Kidney glomerular epithelial cell (primary cell): ENCODE results near the gene MPP1.

Experiments used
- DNase-seq: peaks from one replicate; lab custom pipeline; 2025; lab: John Stamatoyannopoulos, UW

Gene MPP1

DNA sequence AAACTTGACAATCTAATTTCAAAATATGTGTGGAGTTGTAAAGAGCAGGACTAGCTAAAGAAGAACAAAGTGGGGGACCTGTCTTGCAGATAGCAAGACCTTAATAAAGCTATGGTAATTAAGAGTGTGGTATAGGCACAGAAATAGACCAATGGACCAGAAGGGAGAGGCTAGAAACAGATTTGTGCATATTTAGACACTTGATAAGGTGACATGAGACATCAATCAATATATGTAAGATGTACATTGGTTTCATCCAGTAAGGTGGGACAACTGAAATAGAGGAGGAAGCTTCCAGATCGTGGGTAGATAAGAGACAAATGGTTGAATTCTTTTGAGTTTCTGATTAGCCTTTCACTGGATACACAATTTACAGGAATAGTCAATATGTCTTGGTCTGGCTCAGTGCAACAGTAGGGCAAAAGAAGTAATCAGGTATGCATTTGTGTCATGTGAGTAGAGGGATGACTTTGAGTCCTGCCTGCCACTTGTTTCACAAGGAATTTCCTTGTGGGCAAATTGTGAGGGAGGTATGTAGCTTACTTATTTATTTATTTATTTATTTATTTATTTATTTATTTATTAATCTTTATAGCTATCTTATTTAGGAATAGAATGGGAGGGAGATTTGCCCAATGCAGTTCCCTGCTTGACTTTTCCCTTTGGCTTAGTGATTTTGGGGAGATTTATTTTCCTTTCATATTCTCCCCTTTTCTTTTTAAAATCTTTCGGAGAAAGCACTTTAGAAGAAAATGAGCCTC, 7.2 kb upstream of the MPP1 start:
- DNase-seq = no peak

DNA sequence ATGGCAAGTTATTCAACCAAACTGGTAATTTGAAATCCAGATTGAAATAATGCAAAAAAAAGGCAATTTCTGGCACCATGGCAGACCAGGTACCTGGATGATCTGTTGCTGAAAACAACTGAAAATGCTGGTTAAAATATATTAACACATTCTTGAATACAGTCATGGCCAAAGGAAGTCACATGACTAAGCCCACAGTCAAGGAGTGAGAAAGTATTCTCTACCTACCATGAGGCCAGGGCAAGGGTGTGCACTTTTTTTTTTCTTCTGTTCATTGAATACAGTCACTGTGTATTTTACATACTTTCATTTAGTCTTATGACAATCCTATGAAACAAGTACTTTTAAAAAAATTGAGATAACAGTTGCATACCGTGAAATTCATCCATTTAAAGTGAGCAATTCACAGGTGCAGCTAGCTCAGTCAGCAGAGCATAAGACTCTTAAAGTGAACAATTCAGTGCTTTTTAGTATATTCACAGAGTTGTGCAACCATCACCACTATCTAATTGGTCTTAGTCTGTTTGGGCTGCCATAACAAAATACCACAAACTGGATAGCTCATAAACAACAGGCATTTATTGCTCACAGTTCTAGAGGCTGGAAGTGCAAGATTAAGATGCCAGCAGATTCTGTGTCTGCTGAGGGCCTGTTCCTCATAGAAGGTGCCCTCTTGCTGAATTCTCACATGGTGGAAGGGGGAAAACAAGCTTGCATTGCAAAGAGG, 4.8 kb upstream of the MPP1 start:
- no peak for DNase-seq

DNA sequence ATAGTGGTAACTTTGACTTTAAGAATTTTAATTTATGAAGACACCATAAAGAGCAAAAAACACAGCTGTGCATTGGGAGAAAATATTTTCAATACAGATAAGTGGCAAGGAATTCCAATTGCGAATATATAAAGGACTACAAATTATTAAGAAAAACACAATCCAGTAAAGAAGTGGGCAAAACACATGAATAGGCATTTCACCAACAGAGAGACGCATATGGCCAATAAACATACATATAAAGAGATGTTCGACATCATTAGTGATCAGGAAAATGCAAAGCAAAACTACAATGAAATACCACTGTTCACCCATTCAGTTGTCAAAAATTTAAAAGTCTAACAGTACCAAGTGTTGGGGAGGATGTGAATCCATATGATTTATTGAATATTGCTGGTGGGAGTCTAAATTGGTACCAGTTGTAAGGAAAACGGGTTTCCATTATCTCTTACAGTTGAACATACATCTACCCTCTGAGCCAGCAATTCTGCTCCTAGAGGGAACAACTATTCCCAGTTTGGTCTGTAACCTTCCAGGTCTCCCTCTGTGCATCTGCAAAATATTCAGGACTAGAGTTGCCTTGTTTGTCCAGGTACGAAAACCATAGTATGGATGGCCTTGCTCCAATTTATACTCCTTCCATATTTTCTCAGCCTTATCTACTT, 1.7 kb upstream of the MPP1 start:
- no peak for DNase-seq

DNA sequence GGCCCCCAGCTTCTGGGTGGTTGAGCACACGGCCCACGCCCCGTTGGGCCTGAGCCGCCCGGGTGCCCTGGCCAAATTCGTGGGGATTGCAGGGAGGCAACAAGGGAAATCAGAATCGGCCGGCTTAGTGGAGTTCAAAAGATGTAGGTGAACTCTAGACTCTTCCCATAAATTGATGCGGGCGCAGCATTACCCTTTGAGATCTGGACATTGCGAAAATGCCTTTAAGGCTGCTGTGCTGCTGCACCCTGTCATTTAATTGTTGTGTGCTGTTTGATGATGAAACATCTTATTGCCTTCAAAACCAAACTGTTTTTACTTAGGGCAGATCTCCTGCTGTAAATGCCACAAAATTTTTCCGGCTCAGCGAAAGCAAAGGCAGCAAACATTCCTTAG, 409 bp upstream of the MPP1 start:
- DNase-seq = no peak

DNA sequence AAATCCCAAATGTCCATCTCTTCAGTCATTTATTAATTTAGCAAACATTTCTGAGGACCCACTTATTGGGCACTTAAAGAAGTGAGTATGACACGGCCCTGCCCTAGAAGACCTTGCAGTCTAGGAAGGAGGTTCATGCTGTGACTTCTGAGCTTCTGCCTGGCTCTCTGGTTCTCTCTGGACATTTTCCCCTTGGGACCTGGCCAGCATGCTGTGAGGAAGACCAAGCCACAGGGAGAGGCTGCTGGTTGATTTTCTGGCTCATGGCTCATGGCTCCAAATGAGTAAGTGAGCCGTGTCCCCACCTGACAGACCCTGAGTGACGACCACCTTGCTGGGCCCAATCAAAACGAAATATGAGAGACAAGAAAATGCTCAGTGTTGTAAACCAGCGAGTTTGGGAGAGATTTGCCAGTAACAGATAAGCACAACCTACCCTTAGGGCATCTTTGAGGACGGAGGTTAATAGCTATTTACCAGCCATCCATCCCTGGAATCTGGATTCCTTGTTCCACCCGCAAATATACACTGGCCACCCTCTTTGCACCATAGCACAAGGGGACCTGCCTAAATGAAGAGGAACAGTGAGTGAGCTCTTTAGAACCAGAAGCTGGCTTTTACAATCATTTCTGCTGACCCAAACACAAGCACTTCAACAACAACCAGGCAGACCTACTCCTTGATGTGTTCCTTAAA, 876 bp downstream of the MPP1 start:
- no peak for DNase-seq

DNA sequence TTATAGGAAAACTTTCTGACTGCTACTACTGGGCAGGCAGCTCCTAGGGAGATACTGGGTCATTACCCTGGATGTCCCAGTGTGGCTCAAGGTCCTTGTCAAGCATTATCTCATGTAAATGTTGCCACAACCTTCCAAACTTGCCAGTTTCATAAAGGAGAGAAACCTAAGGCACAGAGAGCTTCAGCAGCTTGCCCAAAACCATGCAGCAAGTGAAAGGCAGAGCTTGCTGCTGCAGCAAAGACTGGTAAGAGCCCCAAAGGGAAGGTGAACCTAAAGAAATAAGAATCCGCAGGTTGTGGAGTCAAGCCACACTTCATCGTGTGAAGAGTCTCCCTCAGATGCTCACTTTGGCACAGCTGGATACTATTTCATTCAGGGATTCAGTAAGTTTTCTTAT, 2.3 kb downstream of the MPP1 start:
- DNase-seq = no peak

DNA sequence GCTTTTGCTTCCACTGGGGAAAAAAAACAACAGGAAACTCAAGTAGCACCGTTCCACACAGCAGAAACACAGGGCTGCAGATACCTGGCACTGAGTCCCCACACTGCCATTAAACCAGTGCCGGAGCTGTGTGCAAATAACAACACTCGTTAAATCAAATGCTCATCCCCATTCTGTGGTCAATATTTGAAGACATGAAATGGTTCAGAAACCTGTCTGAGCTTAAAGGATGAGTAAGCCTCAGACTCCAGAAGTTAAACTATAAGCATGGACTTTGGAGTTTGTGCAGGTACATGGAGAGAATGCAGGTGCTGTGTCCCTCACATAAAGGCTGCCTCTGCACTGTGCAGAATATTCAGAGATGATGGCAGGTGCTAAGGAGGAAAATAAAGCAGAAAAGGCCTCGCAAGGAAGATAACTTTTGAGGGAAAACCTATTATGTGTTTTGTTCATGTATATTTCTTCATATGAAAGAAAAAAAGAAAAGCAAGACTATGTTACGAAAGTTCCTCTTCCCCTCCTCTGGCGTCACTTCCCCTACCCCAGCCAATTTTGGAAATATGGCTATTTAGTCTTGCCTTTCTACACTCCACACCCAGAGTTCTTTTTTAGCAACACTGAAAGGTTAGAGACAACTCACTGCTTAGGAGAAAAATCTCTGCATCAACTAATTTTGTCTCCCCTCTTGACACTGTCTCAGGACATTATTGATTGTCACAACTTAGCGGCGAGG, 4.6 kb downstream of the MPP1 start:
- DNase-seq = no peak

DNA sequence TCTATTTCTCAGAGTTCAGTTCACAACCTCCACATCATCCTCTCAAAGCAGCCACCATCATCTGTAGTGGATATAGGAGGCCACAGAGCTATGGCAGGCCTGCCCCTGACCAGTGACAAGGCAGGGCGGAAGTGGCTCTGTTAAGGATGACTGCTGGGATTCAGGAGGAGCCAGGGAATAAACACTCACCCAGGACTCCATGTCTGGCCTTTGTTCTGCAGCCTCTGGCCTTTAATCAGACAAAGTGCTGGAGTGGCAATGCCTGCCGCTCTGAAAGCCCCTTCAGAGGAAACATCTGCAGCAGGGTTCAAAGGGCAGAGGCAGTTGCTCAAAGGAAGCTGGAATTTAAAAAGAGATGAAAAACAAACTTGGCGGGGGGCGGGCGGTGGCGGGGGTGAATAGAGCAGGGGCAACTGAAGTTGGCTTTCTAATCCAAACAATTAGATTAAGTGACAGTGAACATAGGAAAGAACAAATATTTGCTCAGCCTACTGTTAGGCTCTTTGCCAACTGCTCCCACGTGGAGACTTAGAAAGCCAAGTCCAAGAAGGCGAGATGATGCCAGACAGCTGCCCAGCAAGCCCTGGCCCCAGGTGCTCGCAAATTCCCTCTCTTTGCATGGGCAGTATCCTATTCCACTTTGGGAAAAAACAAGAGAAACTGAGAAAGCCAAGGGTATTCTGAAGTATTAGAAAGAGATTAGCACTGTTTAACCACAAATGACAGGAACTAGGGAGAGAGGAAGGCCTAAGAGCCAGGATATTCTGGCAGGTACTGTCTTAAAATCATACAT, 5.5 kb downstream of the MPP1 start:
- DNase-seq = no peak

DNA sequence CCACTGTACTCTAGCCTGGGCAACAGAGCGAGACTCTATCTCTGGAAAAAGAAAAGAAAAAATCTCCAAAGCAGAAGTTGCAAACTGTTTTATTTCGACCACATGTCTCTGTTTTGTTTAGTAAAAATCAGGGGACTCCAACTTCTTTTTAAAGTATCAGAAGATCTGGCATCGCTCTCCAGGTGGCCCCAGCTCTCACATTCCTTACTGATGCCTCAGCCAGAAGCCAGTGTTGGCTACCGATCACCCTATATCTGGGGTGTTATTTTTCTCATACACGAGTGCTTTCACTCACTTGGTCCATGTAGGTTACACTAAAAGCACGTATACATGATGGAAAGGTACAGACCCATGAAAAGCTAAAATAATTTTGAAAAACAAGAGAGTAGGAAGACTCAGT, 8.3 kb downstream of the MPP1 start:
- no peak for DNase-seq

DNA sequence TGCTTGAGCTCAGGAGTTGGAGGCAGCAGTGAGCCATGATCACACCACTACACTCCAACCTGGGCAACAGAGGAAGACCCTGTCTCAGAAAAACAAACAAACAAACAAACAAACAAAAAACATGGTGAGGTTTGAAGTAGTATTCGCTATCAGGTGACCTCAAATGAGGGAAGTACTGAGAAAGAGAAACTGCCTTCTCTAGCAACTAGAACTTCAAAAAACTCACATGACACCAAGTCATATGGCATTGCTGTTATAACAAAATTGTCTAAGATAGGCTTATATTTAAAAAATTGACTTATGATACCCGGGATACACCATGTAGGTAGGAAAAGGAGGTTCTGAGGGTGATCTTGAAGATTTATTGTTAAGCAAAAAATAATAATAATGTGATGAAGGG, 10.3 kb downstream of the MPP1 start:
- no peak for DNase-seq

DNA sequence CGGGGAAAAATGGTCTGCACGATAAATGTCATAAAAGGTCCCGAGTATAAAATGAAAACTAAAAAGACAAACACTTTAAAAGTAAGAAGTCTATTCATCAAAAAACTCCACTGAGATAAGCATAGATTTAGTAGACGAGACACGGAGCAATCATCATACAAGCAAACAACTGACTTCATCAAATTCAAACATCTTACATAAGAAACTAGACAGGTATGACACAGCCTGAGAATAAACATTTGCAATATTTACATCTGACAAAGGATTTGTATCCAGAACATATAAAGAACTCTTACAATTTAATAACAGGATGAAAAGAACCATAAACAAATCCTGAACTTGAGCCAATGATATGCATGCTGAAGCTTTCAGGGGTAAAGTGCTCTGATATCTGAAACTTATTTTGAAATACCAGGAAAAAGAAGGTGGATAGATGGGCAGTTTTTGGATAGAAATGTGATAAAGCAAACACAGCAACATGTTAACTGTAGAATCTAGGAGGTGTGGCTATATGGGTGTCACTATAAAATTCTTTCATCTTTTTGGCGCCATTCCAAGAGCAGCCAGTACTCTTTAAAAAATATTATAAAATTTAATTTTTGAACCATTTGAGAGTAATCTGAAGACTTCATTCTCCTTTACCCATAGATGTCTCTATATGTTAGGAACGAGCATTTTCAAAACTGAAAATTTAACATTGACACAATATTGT, 12.0 kb downstream of the MPP1 start:
- DNase-seq = no peak

DNA sequence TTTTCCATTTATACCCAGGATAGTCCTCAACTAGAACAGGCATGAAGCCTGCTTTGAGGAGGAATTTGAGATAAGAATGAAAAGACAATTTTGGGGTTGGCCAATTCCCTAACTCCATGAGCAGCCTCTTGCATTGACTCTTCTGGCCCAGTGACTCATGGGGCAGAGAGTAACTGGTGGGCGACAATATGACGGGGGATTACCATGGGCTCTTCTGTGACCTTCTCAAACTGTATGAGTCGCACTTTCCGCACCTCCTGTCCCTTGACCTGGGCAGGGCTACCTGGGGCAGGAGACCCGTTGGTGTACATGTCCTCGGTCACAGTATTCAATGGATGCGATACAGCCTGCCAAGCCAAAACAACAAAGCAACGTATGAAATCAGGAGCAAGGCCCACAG, 13.3 kb downstream of the MPP1 start:
- no peak for DNase-seq

DNA sequence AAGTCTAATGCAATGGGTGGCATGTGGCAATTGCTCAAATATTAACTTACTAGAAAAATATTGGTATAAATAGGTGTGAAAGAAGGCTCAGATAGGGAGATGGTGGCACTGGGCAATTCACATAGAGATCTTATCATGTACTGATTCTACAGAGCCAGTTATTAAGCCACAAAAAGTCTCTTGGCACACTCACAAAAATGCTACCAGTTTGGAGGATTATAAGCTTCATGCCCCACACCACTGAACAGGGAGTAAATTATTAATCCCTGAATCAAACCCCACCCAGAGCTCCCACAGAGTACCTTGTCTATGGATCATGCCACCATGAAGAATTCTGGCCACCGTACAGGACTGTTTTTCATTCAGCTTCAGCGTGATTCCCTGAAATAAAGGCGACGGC, 13.8 kb downstream of the MPP1 start:
- no peak for DNase-seq

DNA sequence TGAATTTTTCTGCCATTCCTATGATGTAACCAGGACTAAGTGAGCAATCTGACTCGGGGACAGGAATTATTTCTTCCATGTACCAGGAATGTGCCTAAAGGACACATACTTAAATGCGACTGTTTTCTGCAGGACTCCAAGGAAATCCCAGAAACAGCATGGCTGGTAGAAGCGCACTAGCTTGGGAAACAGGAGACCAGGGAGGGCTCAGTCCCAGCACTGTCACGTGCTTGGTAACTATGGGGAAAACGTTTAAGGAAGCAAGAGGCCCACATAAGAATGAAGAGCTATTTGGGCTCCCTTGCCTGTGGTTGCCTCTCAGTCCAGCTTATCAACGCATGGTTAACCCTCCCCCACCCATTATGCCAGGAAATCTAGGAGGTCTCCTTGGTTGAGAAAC, 19.6 kb downstream of the MPP1 start:
- no peak for DNase-seq

DNA sequence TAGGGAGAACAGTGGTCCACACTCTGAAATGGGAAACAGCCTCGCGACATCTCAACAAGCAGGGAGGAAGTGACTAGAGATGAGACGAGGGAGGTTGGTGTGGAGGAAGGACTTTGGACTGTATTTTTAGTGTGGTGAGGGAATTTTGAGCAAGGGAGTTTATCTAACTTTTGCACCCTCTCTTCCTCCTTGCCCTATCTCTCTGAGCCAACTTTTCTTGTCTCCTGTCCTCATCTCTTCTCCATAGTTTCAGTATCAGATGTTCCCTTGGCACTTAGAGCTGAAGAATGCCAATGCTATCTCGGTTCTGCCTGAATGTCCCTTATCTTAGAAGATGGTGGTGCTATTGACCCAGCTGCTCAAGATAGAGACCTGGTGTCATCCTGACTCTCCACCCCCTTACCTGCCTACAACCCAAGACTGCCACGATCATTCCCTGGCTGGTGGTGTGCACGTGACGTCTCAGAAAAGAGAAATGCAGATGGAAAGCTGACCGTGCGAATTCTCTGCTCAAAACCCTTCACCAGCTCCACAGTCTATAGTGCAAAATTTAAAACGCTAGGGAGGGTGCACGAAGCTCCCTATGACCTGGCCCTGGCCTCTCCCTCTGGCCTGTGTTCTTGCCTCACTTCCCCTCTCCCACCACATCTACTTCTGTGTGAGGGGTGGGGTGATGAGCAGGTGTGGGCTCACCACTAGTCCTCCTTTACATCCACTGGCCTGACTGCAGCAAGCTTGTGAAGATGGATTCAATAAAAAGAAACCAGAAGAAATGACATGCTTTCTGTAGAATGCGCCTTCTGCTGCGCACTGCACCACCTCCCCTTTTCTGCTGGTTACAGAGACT, 20.9 kb downstream of the MPP1 start:
- no peak for DNase-seq

DNA sequence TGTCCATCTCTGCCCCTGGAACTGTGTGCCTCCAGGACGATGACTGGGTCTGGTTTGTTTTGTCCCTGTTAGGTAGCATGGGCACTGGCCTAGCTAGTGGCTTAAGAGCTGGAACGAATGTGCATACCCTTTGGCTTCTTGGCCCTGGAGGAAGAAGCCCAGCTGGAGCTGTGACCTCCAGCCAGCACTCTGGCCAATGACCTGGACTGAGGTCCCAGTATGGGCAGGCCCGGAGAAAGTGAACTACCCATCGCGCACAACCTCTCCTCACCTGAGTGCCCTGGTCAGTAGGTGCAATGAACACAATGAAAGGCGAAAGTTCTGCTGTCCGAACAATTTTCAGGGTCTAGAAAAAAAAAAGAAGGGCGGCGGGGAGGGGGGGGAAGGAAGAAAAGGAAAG, 24.3 kb downstream of the MPP1 start:
- DNase-seq = no peak

DNA sequence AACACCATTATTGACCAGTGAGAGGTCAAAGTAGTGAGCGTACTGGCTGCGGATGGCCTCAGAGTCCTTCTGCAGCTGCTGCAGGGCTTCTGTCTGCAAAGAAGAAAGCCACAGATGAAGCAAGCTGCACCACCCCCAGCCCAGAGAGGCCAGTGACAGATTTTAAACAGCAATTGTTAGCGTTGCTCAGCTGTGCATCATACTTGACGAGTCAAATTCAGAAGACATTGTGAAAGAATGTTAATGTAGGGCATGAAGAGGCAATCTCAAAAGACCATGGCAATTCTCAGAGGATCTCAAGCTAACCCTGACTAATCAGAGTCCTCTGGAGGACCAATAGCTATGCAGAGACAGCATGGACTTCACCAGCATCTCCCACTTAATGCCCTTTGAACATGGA, 26.0 kb downstream of the MPP1 start:
- DNase-seq = no peak

DNA sequence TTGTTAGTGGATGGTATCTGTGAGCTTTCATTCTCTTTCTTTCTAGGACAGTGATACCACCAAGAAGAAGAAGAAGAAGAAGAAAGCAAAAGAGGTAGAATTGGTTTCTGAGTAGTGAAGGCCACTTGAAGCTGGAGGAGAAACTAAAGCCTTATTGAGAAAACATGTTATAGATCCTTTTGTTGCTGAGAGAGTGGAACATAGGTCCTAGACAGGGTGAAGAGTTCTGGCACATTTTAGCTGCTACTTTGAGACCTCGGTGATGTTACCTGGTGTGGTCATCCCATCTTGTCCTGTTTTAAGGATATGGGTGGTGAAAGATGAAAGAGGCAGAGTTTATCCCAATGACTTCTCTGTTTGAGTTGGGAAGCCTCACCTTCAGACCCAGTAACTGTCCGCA, 28.5 kb downstream of the MPP1 start:
- DNase-seq = no peak
